ENCODE results near the gene BMAL1. TPM values are rescaled to one million over a fixed set of nuclear protein-coding genes. Genes with fewer than 3 reads are reported as not detected.
A peak's percentile ranks its signal among the peaks of the same experiment; 100 is the strongest.

BMAL1 gene
- total and polyA plus RNA-seq, 2 of the 8 experiments (the other 6 are each of a cell fraction or from before 2014, with no cell fraction given) = 6.8 to 6.9 TPM

DNA sequence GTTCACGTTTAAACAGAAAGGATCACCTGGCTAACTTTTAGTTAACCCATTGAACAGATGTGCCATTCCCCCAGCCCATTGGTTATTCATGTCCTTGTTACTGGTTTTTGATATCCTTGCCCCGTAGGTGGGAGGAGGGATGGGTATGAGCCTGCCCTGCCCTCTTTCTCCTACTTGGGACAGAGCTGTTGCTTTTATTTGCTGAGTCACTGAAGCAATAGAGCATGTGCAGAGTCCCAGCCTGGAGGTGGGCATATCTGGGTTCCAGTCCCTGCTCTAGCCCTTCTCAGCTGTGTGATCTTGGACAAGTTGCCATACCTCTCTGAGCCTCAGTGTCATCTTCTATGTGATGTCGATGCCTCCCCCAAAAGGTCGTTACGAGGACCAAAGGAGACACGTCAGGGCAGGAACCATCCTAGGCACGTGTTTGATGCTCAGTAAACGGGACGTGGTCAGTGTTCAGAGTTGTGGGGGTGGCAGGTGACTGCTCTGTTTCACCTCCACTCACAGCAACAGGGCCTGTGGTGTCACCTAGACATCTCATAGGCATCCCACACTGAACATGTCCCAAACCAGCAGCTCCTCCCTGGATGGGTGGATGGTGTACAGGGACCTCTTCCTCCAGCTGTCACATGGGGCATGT, 61.0 kb downstream of the BMAL1 start:
- H3K18ac ChIP-seq (ENCODE audit: extremely low read depth, low read length) = no peak overlapping the region
- H2BK5ac ChIP-seq (ENCODE audit: low read depth, low read length) = peak overlapping the region; percentile 4
- H2BK120ac ChIP-seq (replicated peaks; ENCODE audit: low read depth, low read length) = no peak overlapping the region
- no peak overlapping the region for H2BK20ac ChIP-seq (ENCODE audit: low read length)
- no peaks in the 10 kb centered on the region for H3K23me2 ChIP-seq (ENCODE audit: low read depth, low read length)
- H4K91ac ChIP-seq (replicated peaks; ENCODE audit: insufficient read length, low read length) = peak overlapping the region; percentile 29
- H3K9me3 ChIP-seq (ENCODE audit: insufficient read depth in 2 of 2, low read depth in 1 of 2, low read length in 1 of 2) = peaks cover 0 to 4% of the 10 kb centered on the region in 2 experiments; a peak in 1 of 4 replicates
- no peak overlapping the region for H3K4ac ChIP-seq (replicated peaks; ENCODE audit: insufficient read length, low read depth, low read length)
- H3K4me3 ChIP-seq (ENCODE audit: extremely low read depth in 1 of 4, insufficient read depth in 2 of 4, low read depth in 3 of 4, low read length in 4 of 4) = no peak overlapping the region
- H3K27me3 ChIP-seq (replicated peaks in 1 of 4; ENCODE audit: control insufficient read depth in 3 of 4, extremely low read depth in 1 of 4, insufficient read depth in 3 of 4, low read length in 3 of 4) = no peaks in the 10 kb centered on the region
- WGBS, 2 experiments (ENCODE audit: extremely low coverage in 1 of 2, insufficient coverage in 1 of 2, insufficient read length in 1 of 2, insufficient replicate concordance in 2 of 2, low coverage in 1 of 2, low lambda C conversion rate in 2 of 2, missing lambda C conversion rate in 1 of 2) = 91% methylated on average over 9 of the region's 9 CpGs; no CpG with 5 or more reads in 1 of the 2 experiments
- DNase-seq (ENCODE audit: low read depth in 1 of 2, low spot score in 2 of 2) (no peak), FAIRE-seq (no peak)
- no peaks in the 10 kb centered on the region; the same call in 1 of the 2 replicates for H3K79me1 ChIP-seq (ENCODE audit: low read depth, low read length)
- H3K4me1 ChIP-seq (replicated peaks in 1 of 4; ENCODE audit: control insufficient read depth in 3 of 4, insufficient read depth in 4 of 4, low read length in 3 of 4) = peaks cover 0 to 2% (median 0%) of the 10 kb centered on the region in 4 experiments; a peak in 2 of 7 replicates
- no peak overlapping the region for H2AFZ ChIP-seq (ENCODE audit: low read length)
- no peak overlapping the region for H4K8ac ChIP-seq (ENCODE audit: extremely low read depth, insufficient read depth, low read length)
- ChIA-PET CTCF (ENCODE audit: partially characterized antibody) (interaction anchor here (1.0 to 6.2 kb wide), 6 partner anchors 13 to 374 kb away, joined by 3 to 98 read pairs (median 3); no protein-coding TSS in a partner anchor), POLR2A (ENCODE audit: partially characterized antibody) (interaction anchor here (1.2 to 1.4 kb wide), 2 partner anchors 9 to 60 kb away, joined by 3 to 4 read pairs; no protein-coding TSS in a partner anchor)
- no peak overlapping the region for H3K14ac ChIP-seq (ENCODE audit: insufficient read length)
- H3K9ac ChIP-seq (replicated peaks in 1 of 4; ENCODE audit: extremely low read depth in 1 of 4, low read depth in 3 of 4, low read length in 3 of 4) = no peak overlapping the region
- H3K79me2 ChIP-seq (ENCODE audit: control insufficient read depth in 1 of 2, insufficient read depth in 2 of 2, low read length in 2 of 2) = no peaks in the 10 kb centered on the region; a peak in 1 of 4 replicates
- no peaks in the 10 kb centered on the region for H3K36me3 ChIP-seq (ENCODE audit: control insufficient read depth in 2 of 4, insufficient read depth in 4 of 4, low read length in 3 of 4)
- H2BK15ac ChIP-seq (ENCODE audit: low read length) = peak overlapping the region; percentile 33; the same call in 1 of the 2 replicates
- no peak overlapping the region for H4K5ac ChIP-seq (ENCODE audit: insufficient read length, low read depth, low read length)
- H2BK12ac ChIP-seq (ENCODE audit: low read depth, low read length) = peak overlapping the region; percentile 5; the same call in 1 of the 2 replicates
- H3K23ac ChIP-seq (ENCODE audit: insufficient read length) = no peak overlapping the region
- H3K56ac ChIP-seq (replicated peaks; ENCODE audit: insufficient read length, low read depth, low read length) = no peak overlapping the region
- H3K27ac ChIP-seq (ENCODE audit: low read depth, low read length) = no peak overlapping the region
- peaks cover 0 to 2% of the 10 kb centered on the region in 2 experiments for H4K20me1 ChIP-seq (replicated peaks in 1 of 2; ENCODE audit: control insufficient read depth in 1 of 2, insufficient read depth in 2 of 2, low read length in 2 of 2)
- no peak overlapping the region; a peak in 1 of 4 replicates for H3K4me2 ChIP-seq (ENCODE audit: insufficient read depth in 1 of 2, low read depth in 2 of 2, low read length in 2 of 2)
- peak overlapping the region; percentile 4; the same call in 1 of the 2 replicates for H2AK5ac ChIP-seq (ENCODE audit: low read depth, low read length)
- TF ChIP-seq SP4 (IDR thresholded peaks at IDR 0.05; ENCODE audit: low read length) = no peak
- TF ChIP-seq MAFK (IDR thresholded peaks at IDR 0.05; ENCODE audit: low read depth, low read length) = peak; percentile 61; the same call in 1 of the 2 replicates
- TF ChIP-seq TAF7 (optimal IDR thresholded peaks at IDR 0.05; ENCODE audit: borderline replicate concordance, low read depth, low read length) = no peak
- peak; percentile 69; the same call in 1 of the 2 replicates for TF ChIP-seq BACH1 (IDR thresholded peaks at IDR 0.05; ENCODE audit: low read length)
- TF ChIP-seq CTBP2 (IDR thresholded peaks at IDR 0.05; ENCODE audit: borderline replicate concordance, insufficient read depth, insufficient read length, low read length) = no peak
- no peak for TF ChIP-seq NANOG (IDR thresholded peaks at IDR 0.05; ENCODE audit: insufficient read depth, low read depth, low read length, poor library complexity, severe bottlenecking)
- no peak for TF ChIP-seq SAP30 (IDR thresholded peaks at IDR 0.05; ENCODE audit: insufficient read depth, insufficient replicate concordance, low read length)
- no peak for TF ChIP-seq SIX5 (IDR thresholded peaks at IDR 0.05; ENCODE audit: low read depth, low read length)
- no peak for TF ChIP-seq GTF2F1 (IDR thresholded peaks at IDR 0.05; ENCODE audit: borderline replicate concordance, low read depth, low read length)
- TF ChIP-seq, protein P1, sequence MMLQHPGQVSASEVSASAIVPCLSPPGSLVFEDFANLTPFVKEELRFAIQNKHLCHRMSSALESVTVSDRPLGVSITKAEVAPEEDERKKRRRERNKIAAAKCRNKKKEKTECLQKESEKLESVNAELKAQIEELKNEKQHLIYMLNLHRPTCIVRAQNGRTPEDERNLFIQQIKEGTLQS (IDR thresholded peaks at IDR 0.05; ENCODE audit: insufficient read depth, low read depth, low read length) = no peak
- TF ChIP-seq NRF1 (IDR thresholded peaks at IDR 0.05; ENCODE audit: low read depth, low read length) = no peak

Data from H1 (cell line).